Stimulated activated CD4-positive, alpha-beta T cell treated with anti-CD3 and anti-CD28 coated beads, Interleukin-4, amount 100 ng/mL, for 24 hours (primary cell): ENCODE data around the gene NT5C1A.

Source experiments
- DNase-seq: peaks from one replicate; pipeline ENCODE4 v3.0.0-alpha.2; 2020

The NT5C1A gene

DNA sequence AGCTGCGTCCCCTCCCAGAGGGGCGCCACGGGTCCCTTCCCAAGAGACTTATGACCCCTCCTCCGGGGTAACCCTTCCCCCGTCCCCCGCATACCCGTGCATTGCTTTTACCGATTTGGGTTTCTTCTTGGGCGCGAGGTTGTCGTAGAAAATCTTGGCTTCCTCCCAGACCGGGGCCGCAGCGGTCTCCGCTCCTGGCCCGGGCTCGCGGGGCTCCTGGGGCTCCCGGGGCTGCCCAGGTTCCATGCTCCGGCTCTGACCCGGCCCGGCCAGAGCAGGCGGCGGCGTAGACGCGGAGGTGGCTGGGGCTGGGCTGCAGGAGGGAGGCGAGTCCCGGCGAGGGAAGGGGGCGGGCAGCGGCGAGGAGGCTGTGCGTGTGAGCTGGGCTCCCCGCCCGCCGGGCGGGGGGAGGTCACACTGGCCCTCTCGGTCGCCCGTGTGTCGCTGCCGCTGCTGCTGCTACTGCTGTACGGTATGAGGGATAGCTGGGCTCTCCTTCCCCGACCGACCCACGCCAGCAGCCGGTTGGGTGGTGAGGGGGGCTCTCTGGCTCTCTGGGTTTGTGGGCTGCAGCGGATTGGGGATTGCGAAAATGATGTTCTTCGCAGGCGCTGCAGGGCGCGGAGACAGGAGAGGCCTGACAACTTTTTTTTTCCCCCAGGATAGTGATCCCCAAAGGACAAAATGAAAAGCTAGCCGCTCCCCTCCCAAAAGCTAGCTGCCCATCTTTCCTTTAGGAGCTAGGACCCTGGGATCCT lies at the start of gene NT5C1A:
Gene NT5C1A (minus strand): TSS at position 315 of the 758 bp plus-strand sequence. CDS start 69 bp downstream, at position 246.
- peak; percentile 26 for DNase-seq

DNA sequence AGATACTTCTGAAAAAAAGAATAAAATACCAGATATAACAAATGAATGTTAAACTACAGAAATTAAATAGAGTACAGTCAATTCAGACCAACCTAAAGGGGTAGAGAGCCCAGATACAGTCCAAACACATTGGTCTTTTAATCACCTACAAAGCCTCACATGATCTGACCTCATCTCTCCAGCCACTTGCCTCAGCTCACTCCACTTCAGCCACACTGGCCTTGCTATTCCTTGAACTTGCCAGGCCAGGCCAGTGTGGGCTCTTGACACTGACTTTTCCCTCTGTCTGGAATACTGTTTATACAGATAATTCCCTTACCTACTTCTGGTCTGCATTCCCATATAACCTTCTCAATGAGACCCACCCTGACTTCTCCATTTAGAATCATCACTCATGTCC lies 49.8 kb upstream of the NT5C1A start:
- DNase-seq: no peak

DNA sequence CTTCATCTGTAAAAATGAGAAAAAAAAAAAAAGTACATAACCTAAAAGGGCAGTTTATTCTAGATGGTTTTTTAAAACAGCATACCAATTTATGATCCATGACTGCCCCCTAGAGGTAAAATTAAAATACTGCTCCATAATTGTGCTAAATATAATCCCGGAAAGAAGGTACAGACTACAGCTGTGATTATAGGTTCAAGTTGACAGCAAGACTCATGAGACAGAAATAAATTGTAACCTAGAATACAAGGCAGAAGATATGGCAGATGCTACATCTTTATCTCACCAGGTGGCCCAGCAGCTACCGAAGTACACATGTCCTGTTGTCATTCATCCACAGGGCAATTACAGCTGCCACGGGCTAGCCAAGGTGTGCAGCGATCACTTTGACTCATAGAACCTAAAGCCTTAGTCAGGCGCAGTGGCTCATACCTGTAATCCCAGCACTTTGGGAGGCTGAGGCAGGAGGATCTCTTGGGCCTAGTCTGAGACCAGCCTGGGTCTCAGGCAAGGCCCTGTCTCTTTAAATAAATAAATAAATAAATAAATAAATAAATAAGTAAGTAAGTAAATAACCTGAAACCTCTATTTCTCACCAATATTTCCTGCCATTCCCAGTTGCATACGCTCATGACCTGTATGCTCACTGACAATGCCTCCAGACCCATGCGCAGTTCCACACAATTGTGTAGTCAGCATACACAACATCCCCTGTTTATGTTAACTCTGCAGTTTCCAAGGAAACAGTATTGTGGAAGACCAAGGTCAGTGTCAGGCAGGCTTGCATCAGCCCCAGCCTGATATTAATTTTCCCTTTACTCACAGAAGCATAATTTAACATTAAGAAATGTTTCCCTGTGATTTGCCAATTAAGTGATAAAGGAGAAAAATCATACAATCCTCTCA lies 48.4 kb upstream of the NT5C1A start:
- no peak for DNase-seq

DNA sequence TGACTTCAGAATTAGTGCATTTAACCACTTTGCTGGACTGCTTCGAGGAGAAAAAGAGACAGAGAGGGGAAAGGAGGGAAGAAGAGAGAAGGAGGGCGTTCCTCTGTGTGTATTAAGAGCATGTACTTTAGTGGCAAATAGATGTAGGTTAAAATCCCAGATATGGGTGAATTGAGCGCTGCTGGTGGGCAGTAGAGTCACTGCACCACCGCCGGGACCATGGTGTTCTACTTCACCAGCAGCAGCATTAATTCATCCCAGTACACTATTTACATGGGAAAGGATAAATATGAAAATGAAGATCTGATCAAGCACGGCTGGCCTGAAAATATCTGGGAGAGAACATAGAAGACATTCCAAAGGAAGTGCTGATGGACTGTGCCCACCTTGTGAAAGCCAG lies 45.9 kb upstream of the NT5C1A start:
- DNase-seq: no peak

DNA sequence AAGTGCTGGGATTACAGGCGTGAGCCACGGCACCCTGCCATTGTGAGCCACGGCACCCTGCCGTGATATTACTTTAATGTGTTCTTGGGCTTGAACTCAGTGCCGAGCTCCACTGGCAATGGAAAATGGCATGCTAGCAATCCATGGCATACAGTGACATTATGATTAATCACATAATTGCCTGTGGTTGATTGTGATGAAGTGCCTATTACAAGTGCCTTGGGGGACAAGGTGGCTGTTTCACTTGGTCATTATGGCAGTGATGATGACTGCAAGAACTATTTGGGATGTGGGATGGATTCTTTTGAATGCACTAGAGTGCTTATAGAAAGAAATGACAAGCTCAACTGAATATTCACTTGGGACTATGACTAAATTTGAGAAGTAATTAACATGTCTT lies 41.6 kb upstream of the NT5C1A start:
- no peak for DNase-seq

DNA sequence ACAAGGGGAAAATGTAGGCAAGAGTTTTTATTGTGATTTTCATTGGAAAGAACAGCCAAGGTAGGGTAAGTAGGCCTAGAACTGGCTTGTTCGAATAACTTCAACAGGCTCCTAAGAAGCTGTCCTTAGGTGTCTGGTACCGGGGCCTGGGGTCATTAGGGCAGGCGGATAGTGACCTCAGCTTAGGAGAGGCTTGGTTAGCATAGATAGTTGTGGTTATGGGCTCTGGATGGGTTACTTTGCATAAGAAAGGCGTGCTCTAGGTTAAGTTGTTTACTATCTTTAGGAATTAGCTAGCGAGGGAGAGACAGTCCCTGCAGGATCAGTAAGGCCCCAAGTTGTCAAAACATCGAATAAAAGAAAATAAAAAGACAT lies 40.0 kb upstream of the NT5C1A start:
- DNase-seq: no peak

DNA sequence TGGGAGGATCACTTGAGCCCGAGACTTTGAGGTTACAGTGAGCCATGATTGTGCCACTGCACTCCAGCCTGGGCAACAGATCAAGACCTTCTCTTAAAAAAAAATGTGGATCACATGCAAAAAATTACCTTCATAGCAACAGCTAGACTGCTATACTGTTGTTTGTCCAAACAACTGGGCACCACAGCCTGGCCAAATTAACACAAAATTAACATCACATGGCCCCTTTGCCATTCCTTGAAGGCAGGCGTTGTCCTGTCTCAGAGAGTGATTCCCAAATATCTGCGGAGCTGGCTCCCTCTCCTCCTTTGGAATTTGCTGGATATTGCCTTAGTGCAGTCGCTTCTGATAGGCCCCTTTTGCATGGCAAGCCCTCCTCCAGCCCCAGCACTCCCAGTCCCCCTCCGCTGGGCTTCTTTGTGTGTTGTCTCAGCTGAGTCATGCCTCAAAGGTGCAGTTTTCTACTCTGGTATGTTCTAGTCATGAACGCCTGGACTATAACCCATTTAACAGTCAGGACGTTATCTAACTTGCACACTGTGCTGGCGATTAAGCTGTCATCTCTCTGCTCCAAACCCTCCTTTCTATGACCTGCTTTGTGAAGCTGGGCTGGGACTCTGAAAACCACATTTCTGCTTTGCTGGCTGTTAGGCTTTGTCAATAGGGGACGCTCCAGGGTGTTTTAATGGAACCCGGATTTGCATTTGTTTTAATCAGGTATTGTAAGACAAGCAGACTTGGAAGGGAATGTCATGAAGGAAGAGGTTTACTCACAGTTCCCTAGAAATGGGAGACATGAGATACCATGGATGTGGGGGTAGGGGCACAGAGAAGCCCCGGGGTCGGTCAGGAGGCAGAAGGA lies 39.4 kb upstream of the NT5C1A start:
- DNase-seq: no peak

DNA sequence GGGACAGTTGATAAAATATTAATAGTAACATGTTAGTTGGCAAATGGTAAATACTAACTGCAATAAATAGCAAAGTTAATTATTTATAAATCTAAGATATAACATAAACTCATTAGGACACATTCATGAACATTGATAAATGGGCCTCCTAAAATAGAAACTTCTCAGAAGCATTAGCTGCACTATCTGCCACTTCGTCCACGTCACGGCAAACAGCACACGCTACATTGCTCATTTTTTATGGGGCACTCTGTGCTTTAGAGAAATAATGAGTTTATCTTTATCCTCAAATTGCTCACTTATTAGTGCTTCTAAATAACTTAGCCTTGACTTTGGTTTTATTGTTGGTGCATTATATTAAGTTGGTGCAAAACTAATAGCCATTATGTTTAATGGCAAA lies 35.6 kb upstream of the NT5C1A start:
- no peak for DNase-seq

DNA sequence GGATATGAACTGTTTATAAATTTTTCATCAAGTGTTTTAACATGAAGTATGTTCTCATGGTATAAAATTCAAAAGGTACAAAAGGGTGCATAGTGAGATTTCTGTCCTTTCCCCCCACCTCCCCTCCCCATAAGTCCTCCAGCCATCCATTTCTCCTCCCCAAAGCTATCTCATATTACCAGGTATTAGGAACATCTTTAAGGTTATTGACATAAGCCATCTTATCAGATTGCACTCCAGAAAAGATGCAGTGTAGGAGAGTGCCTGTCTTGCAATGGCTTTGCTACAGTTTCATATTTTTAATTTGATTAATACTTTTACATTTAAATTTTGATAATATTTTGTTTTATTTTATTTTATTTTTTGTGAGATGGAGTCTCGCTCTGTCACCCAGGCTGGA lies 32.9 kb upstream of the NT5C1A start:
- DNase-seq: no peak

DNA sequence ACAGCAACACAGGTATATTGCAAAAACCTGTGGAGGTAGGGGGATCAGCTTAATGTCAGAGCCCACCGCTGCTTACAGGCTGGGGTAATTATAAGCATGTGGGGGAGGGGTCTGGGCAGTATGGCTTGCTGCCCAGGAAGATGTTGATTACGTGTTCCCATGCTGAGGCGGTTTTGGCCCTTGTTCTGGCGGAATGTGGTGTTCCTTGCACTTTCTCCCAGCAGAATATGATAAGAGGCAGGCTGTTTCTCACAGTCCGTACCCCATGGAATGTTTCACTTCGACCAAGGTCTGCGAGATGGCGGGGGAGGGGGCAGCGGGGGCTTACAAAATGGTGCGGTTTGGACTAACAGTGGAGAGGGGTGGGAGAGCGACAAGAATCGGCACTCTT lies 29.1 kb upstream of the NT5C1A start:
- no peak for DNase-seq

DNA sequence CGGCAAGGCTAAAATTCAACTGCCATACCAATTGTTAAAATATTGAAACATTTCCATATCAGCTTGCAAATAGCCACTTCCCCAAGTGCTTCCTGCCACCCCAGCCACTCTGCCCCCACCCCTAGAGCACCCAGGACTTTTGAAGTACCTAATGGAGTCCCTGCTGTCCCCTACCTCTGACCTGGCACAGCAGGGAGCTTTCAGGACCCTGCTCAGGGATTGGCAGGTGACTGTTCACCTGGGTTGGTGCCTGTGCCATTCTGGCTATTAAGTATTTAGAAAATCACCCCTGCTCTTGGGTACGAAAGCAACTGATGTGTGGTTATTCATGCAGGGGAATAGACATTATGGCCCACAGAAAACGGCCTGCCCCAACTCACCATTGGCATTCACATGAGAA lies 28.4 kb upstream of the NT5C1A start:
- DNase-seq: no peak

DNA sequence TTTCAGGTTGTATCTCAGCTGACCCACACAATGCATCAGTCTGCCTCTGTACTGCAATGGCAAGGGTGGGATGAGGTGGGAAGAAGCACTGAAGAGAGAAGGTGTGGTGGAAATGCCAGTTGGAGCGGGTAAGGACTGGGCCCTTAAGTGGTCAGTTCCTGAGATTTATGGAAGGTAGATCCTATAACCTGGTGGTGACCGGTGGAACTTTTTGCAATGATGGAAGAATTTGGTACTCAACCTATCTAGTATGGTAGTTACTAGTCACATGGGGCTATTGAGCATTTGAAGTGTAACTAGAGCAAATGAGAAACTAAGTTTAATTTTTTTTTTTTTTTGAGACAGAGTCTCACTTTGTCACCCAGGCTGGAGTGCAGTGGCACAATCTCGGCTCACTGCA lies 27.5 kb upstream of the NT5C1A start:
- no peak for DNase-seq

DNA sequence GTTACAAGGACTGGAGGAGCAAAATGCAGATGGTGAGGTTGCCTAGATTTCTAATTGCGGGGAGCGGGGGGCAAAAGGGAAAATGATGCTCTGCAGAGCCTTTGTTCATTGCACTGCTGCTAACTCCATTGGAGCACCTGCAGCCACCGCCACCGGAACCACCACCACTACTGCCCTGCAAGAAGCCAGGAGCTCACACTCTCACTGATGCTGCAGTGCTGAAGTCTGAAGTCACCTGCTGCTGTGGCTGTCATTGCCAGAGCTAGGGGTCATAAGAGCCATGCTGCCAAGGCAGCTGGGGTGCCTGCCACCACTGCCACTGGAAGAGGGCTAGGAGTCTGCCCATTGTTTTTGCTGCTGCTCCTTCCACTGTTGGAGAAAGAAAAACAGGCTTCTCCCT lies 26.7 kb upstream of the NT5C1A start:
- DNase-seq: no peak

DNA sequence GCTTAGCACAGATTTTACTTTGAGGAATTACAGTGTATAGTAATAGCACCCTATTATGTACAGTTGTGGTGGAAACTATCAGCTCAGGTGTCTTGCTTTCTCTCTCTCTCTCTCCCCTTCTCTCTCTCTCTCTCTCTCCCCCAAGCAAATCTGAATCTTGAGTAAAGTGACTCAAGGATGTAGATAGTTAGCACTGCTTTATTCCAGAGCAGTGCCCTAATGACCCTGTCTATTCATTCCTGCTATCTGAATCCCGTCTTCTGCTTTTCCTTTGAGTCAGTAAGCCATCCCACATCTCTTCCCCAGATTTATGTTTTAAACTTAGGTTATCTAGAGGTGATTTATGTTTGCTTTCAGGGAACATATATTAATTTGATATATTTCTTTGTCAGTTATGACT lies 24.5 kb upstream of the NT5C1A start:
- DNase-seq: no peak

DNA sequence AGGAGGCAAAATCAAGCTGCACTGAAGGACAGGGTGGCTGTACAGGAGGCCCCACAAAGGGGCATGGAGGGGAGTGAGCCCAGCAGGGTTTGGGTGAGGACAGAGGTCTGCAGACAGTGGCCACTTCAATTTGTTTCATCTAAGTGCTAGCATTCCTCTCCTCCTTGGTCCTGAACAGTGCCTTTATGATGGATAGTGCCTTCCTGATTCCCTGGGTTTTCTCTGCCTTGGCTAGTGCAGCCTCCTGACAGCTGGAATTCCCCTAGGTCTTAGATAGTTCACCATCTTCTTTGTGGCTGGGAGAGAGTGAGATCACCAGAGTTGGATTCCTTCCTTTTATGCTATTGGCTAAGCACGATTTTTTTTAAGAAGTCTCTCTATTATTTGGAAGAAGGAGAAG lies 23.1 kb upstream of the NT5C1A start:
- DNase-seq: no peak

DNA sequence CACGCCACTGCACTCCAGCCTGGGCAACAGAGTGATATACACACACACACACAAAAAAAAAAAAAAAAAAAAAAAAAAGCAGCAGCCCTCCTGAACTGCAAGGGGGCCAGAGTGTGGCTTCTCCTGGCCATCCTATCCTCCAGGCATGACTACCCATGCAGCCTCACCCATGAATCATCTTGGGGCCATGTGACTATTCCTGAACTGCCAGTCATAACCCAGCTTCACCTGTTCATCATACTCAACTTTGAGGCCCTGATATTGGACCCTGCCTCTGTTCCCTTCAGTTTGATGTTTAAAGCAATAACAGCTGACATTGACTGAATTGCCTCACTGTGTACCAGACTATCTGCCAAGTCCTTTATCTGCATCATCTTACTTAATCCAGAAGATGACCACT lies 22.1 kb upstream of the NT5C1A start:
- no peak for DNase-seq

DNA sequence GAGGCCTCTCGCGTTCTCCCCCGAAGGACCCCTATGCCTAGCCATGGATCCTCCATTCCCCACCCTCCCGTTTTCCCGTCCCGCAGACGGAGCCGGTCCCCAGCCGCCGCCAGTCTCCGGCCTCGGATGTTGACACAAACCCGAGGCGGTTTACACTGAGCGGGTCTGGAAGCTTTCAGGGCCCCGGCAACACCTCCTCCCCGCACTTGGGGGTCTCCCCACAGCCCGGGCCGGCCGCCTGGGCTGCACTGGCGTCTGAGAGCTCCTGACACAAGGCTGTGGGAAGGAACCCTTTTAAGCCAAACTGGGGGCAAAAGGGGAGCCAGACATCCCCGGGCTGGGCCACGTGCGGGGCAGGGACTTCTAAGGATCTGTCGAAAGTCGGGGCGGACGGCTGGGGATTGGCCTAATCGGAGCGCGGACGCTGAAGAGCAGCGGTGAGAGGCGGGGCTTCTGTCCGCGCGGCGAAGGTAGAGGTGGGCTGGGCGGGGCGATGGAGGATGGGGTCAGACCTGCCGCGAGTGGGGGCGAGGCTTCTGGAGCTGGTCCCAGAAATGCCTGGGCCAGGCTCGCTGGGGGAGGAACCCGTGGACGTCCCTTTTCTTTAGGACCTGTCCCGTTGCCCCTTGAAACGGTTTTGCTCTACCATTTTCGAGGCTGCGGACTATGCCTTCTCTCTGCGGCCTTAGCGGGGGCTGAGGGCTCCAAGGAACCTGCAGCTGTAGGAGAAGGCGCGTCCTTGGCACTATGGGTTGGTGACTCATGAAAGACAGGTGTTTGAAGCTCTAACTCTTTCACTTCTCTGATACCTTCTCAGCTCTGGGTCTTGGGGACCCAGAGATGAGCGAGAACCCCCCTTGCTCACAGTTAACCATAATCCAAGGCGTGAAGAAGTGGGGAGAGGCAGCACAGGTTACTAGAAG lies 20.5 kb upstream of the NT5C1A start:
- DNase-seq: no peak

DNA sequence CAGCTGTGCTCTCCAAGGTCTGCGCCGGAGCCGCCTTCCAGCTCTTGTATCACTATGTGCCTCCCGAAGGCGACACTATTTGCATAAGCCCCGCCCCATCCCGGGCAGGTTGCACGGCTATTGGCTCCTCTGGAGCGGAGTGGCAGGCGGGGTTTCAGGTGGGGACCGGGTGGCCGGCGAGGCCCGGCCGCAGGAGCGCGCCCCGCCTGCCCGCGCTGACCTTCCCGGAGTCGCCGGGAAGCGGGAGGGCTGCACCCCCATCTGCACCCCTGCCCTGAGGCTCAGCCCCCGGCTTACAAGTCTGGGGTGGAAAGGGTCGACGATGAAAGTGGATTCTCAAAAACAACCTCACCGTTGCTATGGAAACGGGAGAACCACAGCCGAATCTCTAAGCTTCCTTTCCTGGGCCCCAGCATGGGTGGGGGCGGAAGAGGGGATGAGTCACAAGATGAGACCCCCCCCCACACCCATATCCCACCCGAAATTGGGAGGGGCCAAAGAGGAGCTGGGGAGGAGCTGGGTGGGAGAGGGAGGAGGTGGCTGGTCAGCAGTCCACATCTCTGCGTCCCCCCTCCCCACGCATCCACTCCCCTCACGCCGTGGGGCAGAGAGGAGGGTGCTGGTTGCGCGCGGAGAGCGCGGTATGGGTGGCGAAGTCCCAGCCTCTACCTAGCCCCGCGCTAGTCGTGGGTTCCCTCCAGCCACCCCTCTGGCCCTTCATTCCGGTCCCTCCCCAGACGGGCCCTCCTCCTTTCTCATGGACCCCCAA lies 19.7 kb upstream of the NT5C1A start, which contains the start of gene HPCAL4:
Gene HPCAL4 (minus strand): TSS at position 51 of the 769 bp plus-strand sequence. CDS start 6,830 bp downstream, outside the sequence.
- peak; percentile 88 for DNase-seq

DNA sequence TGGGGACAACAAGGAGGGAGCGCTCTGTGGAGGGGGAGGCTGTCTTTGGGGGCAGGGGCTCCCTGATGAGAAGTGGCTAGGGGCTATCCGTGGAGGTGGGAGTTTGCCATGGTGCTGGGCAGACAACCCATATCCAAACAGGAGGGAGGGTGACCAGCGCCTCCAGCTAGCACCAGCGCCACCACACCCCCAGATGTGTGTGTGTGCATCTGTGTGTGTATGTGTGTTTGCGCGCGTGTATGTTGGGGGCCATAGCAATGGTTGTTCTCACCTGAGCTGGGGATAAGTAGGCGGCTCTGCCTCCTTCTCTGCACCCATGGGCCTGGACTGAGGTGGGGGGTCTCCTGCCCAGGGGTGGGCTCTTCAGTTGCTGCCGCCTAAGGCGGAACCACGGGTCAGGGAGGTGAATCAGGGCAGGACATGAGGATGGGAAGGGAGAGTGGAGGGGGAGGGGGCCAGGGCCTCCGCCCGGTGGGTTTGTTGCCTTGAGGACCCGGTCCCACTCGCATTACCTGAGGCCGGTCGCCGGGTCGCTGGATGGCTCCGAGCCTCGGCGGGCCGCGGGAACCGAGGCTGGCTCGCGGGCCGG lies 19.0 kb upstream of the NT5C1A start:
- no peak for DNase-seq

DNA sequence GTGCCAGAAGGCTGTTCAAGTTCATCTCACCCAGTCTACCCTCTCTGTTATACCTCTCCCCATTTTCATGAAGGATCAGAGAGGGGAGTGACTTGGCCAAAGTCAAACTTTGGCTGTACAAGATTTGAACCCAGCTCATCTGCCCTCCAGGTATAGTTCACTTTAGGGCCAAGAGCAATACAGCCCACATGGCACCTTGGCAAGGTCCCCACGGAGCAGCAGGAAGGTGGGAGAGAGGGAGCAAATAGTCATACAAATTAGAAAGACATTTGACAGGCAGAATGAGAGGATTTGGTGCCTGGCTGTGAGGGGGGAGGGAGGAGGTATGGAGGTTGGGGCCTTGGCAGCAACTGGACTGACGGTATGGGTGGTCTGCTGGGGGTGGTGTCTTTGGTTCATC lies 18.3 kb upstream of the NT5C1A start:
- DNase-seq: no peak

DNA sequence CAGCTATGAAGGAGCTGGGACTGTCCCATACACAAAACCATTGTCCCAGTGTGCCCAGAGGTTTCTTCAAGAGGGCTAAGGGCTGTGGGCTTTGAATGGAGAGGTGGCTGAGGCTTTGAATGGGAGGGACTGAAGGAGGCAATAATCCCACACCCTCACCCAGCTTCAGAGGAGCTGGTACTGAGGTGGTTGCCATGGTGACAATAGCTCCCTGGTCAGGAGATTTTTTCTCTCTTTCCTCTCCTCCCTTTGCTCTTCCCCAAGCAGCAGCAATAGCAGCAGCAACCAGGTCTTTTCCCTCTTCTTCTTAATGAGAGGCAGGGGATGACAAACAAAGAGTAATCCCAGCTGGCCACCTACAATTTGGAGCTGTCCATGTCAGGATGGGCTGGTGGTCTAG lies 17.7 kb upstream of the NT5C1A start:
- DNase-seq: no peak
